Measurements from ENCODE around the gene CCDC183.
"Not testable (repeated sequence)": the region's sequence is repeated elsewhere in the genome, so short reads cannot be mapped to it uniquely, and the experiment has no call there.

CCDC183 gene

DNA sequence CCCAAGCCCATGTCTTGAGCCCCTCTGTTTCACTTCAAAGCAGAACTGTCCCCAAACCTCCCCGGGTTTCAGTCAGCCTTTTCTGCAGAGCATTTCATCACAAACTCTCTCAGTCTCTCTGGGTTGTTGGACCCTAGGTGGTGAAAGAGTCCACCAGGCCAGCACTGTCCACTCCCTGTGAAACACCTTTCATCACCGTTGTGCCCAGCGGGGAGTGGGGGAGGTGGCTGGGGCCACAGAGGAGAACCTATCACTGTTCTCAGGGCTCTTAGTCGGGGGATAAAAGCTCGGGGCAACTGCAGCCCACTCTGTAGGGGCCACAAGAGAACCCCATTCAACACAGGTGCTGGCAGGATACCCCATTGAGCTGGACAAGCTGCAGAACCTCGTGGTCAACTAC lies 6.2 kb downstream of the CCDC183 start:
- no peak for DNase-seq (ENCODE audit: low read depth)

DNA sequence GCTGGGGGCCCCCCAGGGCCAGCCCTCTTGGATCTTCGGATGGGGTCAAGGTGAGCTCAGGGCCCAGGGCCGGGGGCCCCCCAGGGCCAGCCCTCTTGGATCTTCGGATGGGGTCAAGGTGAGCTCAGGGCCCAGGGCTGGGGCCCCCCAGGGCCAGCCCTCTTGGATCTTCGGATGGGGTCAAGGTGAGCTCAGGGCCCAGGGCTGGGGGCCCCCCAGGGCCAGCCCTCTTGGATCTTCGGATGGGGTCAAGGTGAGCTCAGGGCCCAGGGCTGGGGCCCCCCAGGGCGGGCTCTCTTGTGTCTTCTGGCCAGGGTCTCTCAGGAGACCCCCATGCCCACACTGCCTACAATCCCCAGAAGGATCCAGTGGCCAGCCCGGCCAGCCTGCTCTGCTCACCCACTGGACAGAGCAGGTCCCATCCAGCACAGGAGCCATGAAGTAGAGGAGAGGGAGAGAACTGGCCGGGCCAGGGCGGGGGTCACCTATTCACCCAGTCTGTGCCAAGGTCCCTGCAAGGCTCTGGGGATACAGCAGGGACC lies 6.9 kb downstream of the CCDC183 start:
- DNase-seq (ENCODE audit: low read depth), result not testable (repeated sequence)

DNA sequence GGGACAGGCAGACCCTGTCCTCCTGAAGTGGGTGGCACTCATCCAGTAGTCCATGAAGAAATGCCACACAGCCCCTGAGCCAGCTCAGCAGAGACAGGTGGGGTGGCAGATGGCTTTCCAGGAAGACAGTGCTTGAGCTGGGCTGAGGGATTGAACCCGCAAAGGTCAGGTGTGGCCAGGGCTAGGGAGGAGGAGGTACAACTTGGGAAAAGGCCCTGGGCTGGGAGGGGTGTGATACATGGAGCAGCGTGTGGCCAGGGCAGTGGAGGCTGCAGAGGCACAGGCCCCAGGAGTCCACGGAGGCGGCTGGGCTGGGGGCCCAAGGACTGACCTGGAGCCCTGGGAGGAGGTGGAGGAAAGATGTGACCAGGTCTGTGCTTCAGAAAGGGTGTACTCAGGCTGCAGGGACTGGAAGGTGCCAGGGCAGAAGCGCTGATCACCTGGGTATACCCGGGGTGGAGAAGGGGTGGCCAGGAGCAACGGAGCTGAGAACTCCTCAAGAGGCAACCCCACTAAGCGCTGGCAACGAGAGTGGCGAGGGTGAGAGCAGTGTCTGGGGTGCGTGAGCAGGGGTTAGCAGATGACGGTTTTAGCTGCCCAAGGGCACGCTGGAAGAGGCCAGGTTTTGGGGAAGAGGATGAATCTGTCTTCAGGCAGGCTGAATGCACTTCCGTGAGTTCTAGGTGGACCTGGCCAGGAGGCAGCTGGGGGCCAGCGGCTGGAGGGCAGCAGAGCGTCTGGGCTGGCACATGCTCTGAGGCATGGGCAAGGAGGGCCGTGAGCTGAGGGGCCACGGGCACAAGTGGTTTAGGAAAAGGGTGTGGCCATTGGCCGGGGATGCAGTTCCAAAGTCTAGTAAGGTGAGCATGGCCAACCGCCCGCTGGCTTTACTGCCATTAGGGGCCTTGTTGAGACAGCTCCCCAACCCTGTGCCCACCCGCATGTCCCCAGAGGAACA lies 7.7 kb downstream of the CCDC183 start:
- DNase-seq (ENCODE audit: low read depth), result no peak

DNA sequence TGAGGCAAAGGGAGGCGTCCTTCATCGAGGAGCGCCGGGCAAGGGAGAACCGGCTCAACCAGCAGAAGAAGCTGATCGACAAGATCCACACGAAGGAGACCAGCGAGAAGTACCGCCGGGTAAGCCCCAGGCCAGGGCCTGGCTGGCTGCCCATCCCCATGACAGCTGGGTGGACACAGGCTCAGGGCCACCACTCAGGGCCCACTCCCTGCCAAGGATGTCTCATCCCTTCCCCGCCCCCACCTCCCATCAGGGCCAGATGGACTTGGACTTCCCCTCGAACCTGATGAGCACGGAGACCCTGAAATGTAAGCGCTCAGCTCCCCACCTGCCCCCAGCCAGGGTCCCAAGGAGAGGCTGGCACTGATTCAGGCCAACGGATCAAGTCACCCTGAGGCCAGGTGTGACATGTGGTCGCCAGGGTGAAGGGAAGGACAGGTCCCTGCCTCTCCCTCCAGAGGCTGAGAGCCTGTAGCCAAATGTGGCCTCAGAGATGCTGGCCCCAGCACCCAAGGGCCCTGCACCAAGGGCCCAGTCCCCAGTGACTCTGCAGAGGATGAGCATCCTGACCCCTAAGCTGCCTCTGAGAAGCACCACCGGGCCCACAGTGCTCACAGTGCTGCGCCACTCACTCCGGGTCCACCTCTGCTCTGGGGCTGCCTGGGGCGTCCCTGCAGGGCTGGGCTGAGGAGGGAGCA lies 8.5 kb downstream of the CCDC183 start:
- no peak for DNase-seq (ENCODE audit: low read depth)

DNA sequence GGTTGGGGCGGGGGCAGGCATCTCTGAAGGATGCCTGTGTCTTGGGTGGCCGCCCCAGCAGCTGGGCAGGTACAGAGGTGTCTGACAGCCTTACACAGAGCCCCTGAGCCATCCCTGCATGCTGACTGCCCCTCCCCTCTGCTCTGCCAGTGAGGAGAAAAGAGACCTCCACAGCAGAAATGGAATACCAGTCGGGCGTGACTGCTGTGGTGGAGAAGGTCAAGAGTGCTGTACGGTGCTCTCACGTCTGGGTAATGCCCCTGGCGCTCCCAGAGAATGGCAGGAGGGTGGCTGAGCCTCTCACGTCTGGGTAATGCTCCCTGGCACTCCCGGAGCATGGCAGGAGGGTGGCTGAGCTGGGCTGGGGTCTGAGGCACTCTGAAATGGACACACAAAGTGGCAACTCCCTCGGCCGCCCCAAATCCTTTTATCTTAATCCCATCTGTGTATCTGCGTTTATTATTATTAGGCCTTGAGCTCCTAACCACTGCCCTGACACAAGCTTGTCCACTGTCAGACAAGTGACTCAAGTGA lies 9.1 kb downstream of the CCDC183 start:
- no peak for DNase-seq (ENCODE audit: low read depth)

DNA sequence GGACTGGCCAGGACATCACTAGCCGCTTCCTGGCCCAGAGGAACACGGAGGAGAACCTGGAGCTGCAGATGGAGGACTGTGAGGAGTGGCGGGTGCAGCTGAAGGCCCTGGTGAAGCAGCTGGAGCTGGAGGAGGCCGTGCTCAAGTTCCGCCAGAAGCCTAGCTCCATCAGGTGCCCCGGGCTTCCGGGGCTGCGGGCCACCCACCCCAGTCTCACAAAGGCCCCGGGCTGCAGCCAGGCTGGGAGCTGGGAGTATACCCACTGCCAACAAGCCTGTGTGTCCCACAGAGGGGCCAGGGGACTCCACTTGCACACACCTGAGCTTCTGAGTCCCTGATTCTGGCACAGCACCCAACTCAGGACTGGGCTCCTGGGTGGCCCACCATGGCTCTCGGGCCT lies 9.9 kb downstream of the CCDC183 start:
- no peak for DNase-seq (ENCODE audit: low read depth)

DNA sequence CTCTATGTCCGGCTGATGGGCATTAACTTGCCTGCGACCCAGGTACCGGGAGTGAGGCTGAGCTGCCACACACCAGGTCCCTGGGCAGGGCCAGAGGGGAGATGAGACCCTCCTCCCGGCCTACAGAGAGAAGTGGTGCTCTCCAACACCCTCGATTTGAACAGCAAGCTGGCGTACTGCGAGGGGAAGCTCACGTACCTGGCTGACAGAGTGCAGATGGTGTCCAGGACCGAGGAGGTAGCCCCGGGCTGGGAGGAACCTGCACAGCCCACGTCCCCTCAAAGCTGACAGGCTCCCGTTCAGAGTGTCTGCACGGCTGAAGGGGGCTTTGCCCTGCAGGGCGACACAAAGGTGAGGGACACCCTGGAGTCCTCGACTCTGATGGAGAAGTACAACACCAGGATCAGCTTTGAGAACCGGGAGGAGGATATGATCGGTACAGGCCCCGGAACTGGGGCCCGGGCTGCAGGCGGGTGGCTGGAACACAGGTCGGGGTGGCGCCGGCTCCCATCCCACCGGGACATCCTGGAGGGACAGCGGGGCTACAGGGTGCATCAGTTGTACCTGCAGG lies 10.6 kb downstream of the CCDC183 start:
- no peak for DNase-seq (ENCODE audit: low read depth)

DNA sequence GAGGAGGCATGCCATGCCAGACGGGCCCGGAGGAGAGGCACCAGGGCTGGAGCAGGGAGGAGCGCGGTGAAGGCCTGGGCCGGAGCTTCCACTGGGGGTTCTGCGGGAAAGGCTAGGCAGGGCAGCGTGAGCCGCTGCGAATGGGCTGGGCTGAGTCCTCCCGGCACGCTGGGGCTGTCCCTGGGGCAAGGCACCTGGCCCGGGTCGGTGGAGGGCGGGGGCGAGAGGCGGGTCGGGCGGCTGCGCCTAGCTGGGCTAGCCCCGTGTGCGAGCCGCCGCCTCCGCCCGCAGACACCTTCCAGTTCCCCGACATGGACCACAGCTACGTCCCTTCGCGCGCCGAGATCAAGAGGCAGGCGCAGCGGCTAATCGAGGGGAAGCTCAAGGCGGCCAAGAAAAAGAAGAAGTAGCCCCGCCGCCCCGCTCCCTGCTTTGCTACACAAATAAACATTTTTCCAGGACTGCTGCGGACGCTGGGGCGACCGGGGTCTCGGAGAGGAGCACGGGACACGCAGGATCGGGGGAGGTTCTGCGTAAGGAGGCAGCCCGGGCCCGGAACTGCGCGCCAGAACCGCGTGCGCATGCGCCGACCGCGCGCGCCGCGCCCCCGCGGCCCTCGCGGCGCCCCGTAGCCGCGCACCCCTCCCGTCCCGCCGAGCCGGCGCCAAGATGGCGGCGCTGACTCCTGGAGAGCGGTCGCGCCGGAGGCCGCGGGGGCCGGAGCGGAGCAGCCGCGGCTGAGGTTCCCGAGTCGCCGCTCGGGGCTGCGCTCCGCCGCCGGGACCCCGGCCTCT lies 11.3 kb downstream of the CCDC183 start, which contains the start of gene RABL6:
TSS of gene RABL6 (plus strand) at position 668 of the 794 bp plus-strand sequence. CDS start 249 bp downstream, outside the sequence.
- no peak for DNase-seq (ENCODE audit: low read depth)

DNA sequence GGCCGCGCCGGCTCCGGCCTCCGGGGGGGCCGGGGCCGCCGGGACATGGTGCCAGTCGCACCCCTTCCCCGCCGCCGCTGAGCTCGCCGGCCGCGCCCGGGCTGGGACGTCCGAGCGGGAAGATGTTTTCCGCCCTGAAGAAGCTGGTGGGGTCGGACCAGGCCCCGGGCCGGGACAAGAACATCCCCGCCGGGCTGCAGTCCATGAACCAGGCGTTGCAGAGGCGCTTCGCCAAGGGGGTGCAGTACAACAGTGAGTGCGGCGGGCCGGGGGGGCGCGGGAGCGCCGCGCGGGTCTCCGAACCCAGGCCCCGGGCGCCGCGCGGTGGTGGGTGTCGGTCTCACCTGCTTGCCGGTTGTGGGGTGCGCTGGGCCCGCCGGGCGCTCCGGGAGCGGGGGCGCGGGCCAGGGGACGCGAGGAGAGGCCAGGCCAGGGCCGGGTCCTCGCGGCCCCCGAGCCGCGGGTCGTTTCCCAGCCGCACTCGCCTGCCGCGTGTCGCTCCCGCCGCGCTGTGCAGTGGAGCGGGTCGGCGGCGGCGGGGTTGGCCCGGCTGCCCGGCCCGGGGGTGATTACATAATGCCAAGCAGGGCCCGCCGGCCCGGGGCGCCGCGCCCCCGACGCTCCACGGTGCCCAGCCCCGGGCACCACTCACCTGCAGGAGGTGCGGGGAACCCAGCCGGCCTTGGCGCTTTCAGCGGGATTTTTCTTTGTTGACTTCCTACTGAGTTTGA lies 12.1 kb downstream of the CCDC183 start:
- DNase-seq (ENCODE audit: low read depth), result no peak

DNA sequence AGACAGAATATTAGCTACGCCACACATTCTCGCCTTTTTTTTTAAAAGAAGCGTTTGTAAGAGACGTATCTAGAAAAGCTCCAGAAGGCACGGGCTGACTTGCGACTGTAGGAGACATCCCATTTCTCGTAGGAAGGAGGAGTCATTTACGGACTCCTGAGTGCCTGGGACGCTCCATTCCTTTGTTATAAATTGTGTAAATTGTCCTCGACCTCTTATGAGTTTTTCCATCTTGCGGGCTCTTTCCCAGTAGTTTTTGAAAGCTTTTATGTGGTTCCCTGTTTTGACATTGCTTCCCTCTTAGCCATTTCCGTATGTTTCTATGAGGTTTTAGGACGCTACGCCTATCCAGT lies 12.6 kb downstream of the CCDC183 start:
- no peak for DNase-seq (ENCODE audit: low read depth)

DNA sequence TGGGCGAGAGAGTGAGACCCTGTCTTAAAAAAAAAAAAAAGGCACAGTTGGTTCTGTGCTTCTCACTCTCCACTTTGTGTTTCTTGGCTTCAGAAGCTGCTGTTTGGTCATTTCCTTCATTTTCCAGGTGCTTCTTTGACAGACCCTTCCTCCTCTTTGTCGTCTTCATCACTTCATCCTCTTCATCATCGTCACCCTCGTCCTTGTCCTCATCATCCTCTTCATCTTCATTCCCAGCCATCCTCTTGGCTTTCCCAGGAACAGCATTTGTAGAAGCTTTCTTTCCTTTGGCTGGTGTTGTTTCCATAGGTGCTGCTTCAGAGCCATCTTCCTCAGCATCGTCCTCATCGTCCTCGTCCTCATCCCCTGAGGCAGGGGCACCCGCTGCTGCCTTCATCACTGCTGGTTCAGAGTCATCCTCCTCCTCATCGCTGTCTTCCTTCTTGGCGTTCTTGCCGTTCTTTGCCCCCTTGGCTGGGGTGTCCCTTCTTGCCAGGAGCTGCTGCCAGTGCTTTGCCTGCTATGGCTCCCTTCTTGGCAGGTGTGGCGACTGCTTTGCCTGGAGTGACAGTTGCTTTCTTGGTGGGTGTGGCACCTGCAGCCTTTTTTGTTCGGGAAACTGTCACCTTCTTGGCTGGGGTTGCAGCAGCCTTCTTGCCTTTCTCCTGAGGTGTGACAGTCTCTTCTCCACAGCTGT lies 18.7 kb downstream of the CCDC183 start:
- DNase-seq (ENCODE audit: low read depth), result no peak

DNA sequence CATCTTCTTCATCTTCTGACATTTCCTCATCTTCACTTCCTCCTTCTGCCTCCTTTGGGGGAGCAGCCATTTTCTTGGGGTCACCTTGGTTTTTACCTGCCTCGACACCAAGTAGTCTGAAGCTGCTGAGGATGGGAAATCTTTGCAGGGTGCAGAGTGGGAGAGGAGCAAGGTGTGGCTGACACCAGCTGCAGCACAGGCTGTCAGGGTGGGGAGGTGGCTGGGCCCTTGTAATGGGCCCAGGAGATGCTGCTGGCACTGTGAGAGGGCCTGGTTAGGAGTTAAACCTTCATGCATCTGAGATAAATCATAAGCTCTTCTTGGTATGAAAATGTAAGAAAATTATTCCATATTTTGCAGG lies 19.3 kb downstream of the CCDC183 start:
- no peak for DNase-seq (ENCODE audit: low read depth)

DNA sequence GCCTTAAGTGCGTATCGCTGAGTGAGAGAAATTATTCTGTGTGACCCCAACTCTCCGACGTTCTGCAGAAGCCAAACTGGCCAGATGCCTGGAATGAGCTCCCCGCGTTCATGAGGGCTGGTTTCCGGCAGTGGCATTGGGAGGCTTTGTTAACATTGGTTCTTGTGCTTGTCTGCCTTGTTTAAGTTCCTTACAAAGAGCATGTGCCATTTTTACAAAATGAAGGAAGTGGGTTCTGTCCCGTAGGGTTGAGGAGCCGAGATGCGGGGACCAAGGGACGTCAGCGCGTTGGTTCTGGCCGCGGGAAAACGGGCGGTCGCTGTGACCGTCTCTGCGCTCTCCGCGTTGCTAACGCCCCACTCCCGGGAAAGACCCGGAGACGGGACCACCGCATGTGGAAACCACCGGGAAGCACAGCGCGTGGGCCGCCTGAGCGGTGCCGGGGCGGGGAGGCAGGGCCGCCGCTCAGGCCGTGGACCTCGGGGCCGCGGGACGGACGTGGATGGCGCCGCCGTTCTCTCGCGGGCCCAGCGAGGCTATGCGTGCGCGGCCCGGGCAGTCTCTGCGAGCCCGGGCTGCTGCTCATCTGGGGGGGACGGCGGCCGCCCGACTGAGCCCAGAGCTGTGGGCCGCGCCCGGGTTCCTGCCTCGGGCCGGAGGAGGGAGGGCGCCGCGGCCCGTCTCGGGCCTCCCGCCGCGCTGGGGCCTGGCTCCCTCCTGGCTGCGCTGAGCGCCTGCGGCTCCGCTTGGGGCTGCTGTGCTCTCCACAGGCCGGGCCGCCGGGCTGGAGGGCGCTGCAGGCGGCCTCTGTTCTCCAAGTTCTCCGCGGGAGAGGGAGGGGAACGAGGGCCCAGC lies 25.1 kb downstream of the CCDC183 start:
- DNase-seq (ENCODE audit: low read depth), result no peak

DNA sequence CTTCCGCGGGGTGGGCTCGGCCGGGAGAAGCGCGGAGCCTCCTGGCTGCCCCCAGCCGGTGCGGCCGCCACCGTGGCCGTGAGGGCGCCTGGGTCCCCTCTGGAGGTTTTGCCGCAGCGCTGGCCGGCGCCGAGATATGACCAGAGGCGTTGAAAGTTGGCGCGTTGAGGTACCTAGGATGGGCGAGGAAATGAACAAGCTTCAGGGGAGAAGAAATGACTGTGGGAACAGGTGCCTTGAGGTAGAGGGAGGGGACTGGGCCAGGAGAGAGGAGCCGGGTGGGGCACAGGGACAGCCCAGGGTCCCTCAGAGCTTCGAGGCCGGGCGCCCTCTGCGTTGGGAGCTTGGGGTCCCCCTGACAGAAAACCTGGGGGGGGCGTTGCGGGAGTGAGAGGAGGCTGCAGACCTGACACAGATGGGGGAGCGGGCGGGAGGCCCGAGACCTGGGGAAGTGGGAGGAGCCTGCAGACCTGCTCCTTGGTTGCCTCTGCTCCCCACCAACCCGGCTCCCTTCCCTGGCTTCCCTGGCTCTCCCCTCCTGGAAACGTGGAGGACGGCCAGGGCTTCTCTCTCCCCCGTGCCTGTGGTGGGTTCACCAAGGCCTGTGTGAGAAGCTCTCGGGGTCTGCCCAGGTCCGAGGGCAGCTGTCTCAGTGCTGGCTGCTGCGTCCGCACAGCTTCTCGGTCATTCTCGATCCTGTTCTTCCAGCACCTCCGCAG lies 25.8 kb downstream of the CCDC183 start:
- no peak for DNase-seq (ENCODE audit: low read depth)

DNA sequence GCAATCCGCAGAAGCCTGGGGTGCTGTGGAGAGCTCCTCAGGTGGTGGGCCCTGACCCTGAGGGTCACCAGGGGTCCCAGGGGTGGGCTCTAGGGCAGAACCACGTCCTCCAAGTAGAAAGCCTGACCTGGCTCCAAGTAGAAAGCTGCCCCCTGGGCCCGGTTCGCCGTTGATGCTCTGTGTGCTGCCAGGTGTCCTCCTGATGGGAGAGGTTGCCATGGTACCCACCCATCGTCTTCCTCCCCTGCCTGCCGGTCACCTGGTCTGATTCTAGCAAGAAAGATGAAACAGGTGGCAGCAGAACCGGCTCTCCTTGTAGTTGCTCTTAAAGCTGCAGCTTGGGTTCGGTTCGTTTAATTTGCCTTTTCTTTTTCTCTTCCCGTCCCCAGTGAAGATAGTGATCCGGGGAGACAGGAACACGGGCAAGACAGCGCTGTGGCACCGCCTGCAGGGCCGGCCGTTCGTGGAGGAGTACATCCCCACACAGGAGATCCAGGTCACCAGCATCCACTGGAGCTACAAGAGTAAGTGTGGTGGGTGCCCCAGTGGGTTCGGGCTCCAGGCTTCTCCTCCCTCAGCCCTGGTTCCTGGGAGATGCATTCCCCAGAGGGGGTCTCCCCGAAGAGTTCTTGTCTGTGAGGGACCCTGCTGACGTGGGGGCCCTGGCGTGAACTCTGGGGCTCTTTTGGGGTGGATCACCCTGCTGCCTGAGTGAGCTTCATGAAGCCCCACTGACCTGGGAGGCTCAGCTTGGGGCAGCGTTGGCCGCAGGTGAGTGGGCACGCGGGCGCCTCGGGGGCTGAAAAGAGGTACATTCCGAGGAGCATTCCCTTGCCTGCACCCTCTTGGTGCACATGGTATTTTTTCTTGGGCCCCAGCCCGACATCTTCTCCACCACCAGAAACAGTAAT lies 27.3 kb downstream of the CCDC183 start:
- DNase-seq (ENCODE audit: low read depth), result no peak

DNA sequence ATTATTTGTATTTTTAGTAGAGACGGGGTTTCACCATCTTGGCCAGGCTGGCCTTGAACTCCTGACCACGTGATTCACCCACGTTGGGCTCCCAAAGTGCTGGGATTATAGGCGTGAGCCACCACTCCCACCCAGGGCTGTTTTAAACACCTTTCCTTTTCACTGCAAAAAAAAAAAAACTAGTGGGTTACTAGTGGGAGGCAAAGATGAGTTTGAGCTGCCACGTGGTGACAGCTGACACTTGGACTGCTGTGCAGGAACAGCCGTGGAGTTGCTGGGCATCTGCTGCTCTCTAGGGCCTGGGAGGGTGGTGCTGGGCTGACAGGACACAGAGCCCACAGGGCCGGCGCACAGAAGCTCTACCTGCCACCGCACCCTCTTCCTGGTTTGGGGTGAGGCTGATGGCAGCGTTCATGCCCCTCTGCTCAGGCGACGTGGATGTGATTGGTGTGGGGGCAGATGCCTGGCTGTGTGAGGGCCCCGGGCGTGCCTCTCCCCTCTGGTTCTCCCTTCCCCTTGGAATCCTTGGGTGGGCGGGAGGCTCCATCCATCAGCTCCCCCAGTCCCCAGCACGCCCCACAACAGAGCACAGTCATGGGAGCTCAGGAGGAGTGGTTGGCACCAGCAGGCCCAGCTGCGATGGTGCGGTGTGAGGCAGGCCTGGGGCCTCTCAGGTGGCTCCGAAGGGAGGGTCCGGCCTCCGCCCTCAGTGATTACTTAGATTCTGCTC lies 28.5 kb downstream of the CCDC183 start:
- no peak for DNase-seq (ENCODE audit: low read depth)

Data from CMK (cell line).